ENCODE measurements around the gene AMBRA1.

The AMBRA1 gene

DNA sequence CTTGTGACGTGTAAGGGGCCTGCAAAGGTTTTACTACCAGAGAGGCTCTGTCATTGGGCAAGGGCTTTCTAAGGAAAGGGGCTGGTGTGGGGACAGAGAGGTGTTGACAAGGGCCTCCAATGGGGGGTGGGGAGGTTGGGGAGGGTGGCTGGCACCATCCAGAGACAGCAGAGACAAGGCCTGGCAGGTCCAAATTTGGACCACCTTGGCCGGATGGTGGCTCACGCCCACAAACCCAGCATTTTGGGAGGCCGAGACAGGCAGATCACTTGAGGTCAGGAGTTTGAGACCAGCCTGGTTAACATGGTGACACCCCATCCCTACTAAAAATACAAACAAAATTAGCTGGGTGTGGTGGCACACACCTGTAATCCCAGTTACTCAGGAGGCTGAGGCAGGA is 200.1 kb downstream of the AMBRA1 start:
- H3K4me1 ChIP-seq (ENCODE audit: control insufficient read depth in 5 of 5, insufficient read depth in 5 of 5, low read length in 5 of 5): peaks cover 0 to 42% (median 35%) of the 10 kb centered on the region in 5 donors
- peaks cover 0 to 26% (median 23%) of the 10 kb centered on the region in 5 donors for H3K36me3 ChIP-seq (ENCODE audit: control insufficient read depth in 5 of 5, insufficient read depth in 5 of 5, low read length in 5 of 5)
- no peak overlapping the region for H3K9ac ChIP-seq (ENCODE audit: low read length in 5 of 5)
- no peak overlapping the region for H3K4me3 ChIP-seq (ENCODE audit: low read depth in 1 of 5, low read length in 5 of 5)
- no peaks in the 10 kb centered on the region for H3K9me3 ChIP-seq (ENCODE audit: control insufficient read depth in 5 of 5, low read length in 5 of 5)
- H3K27me3 ChIP-seq (ENCODE audit: control insufficient read depth in 5 of 5, insufficient read depth in 4 of 5, low read length in 5 of 5): peaks cover 16 to 22% (median 18%) of the 10 kb centered on the region in 5 donors
- H3K27ac ChIP-seq (ENCODE audit: low read depth, low read length): no peak overlapping the region

DNA sequence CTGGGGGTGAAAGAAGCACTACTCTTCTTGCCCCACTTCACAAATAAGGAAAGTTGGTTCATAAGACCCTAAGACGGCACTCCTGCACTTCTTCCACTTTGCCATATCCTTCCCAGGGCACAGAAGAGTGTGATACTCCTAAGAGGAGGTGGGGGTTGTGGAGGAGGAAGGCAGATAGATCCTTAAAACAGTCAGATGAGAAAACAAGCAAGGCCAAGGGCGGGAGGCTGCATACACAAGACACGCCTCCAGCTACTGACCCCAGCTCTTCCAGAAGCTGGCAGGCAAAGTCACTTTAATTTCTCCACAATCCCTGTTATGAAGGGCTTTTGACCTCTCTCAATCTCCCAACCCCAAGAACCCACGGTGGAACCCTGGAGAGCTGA is 200.6 kb downstream of the AMBRA1 start:
- Histone ChIP-seq H3K27ac (ENCODE audit: low read depth, low read length) (no peak overlapping the region), H3K4me3 (ENCODE audit: low read depth in 1 of 5, low read length in 5 of 5) (peak overlapping the region in 1 of 5 donors; percentile 64), H3K36me3 (ENCODE audit: control insufficient read depth in 5 of 5, insufficient read depth in 5 of 5, low read length in 5 of 5) (peaks cover 0 to 24% (median 23%) of the 10 kb centered on the region in 5 donors), H3K27me3 (ENCODE audit: control insufficient read depth in 5 of 5, insufficient read depth in 4 of 5, low read length in 5 of 5) (peaks cover 16 to 28% (median 23%) of the 10 kb centered on the region in 5 donors), H3K4me1 (ENCODE audit: control insufficient read depth in 5 of 5, insufficient read depth in 5 of 5, low read length in 5 of 5) (peaks cover 0 to 42% (median 35%) of the 10 kb centered on the region in 5 donors), H3K9me3 (ENCODE audit: control insufficient read depth in 5 of 5, low read length in 5 of 5) (no peaks in the 10 kb centered on the region), H3K9ac (ENCODE audit: low read length in 5 of 5) (no peak overlapping the region)

- H3K9ac ChIP-seq (ENCODE audit: low read length in 5 of 5): no peak overlapping the region
- peaks cover 0 to 42% (median 35%) of the 10 kb centered on the region in 5 donors for H3K4me1 ChIP-seq (ENCODE audit: control insufficient read depth in 5 of 5, insufficient read depth in 5 of 5, low read length in 5 of 5)
- H3K36me3 ChIP-seq (ENCODE audit: control insufficient read depth in 5 of 5, insufficient read depth in 5 of 5, low read length in 5 of 5): peaks cover 0 to 18% (median 18%) of the 10 kb centered on the region in 5 donors
- H3K27me3 ChIP-seq (ENCODE audit: control insufficient read depth in 5 of 5, insufficient read depth in 4 of 5, low read length in 5 of 5): peaks cover 22 to 34% (median 29%) of the 10 kb centered on the region in 5 donors
- H3K27ac ChIP-seq (ENCODE audit: low read depth, low read length): no peak overlapping the region
- H3K4me3 ChIP-seq (ENCODE audit: low read depth in 1 of 5, low read length in 5 of 5): peak overlapping the region in 4 of 5 donors; percentile 36 to 64 (median 42)
- no peaks in the 10 kb centered on the region for H3K9me3 ChIP-seq (ENCODE audit: control insufficient read depth in 5 of 5, low read length in 5 of 5)
Measured at GRCh38 chr11:46392421-46393230, 201.2 kb downstream of the AMBRA1 start.

- Histone ChIP-seq H3K4me1 (ENCODE audit: control insufficient read depth in 5 of 5, insufficient read depth in 5 of 5, low read length in 5 of 5) (peaks cover 0 to 42% (median 35%) of the 10 kb centered on the region in 5 donors), H3K27me3 (ENCODE audit: control insufficient read depth in 5 of 5, insufficient read depth in 4 of 5, low read length in 5 of 5) (peaks cover 28 to 37% (median 35%) of the 10 kb centered on the region in 5 donors), H3K9ac (ENCODE audit: low read length in 5 of 5) (no peak within 1 kb of the TSS), H3K36me3 (ENCODE audit: control insufficient read depth in 5 of 5, insufficient read depth in 5 of 5, low read length in 5 of 5) (peaks cover 0 to 10% (median 9%) of the 10 kb centered on the region in 5 donors), H3K9me3 (ENCODE audit: control insufficient read depth in 5 of 5, low read length in 5 of 5) (no peaks in the 10 kb centered on the region), H3K27ac (ENCODE audit: low read depth, low read length) (no peak within 1 kb of the TSS), H3K4me3 (ENCODE audit: low read depth in 1 of 5, low read length in 5 of 5) (peak within 1 kb of the TSS in 4 of 5 donors; percentile 36 to 64 (median 42))
Measured at GRCh38 chr11:46391578-46392420, 202.0 kb downstream of the AMBRA1 start, which contains the start of gene CHRM4. Gene CHRM4 (minus strand): TSS chr11:46391776. CDS start chr11:46386557, 5,219 bp downstream.

- Histone ChIP-seq H3K27me3 (ENCODE audit: control insufficient read depth in 5 of 5, insufficient read depth in 4 of 5, low read length in 5 of 5) (peaks cover 28 to 43% (median 40%) of the 10 kb centered on the region in 5 donors), H3K27ac (ENCODE audit: low read depth, low read length) (no peak overlapping the region)
Measured at GRCh38 chr11:46391186-46391577, 202.6 kb downstream of the AMBRA1 start.

GRCh38 chr11:46390331-46391171 is 203.3 kb downstream of the AMBRA1 start:
- Histone ChIP-seq H3K4me3 (ENCODE audit: low read depth in 1 of 5, low read length in 5 of 5) (peak overlapping the region in 2 of 5 donors; percentile 12 to 72), H3K27me3 (ENCODE audit: control insufficient read depth in 5 of 5, insufficient read depth in 4 of 5, low read length in 5 of 5) (peaks cover 28 to 46% (median 43%) of the 10 kb centered on the region in 5 donors)

More at GRCh38 chr11:46391186-46391577, 202.6 kb downstream of the AMBRA1 start:
- peaks cover 0 to 42% (median 35%) of the 10 kb centered on the region in 5 donors for H3K4me1 ChIP-seq (ENCODE audit: control insufficient read depth in 5 of 5, insufficient read depth in 5 of 5, low read length in 5 of 5)
- peak overlapping the region in 1 of 5 donors; percentile 46 for H3K4me3 ChIP-seq (ENCODE audit: low read depth in 1 of 5, low read length in 5 of 5)
- peaks cover 0 to 6% (median 5%) of the 10 kb centered on the region in 5 donors for H3K36me3 ChIP-seq (ENCODE audit: control insufficient read depth in 5 of 5, insufficient read depth in 5 of 5, low read length in 5 of 5)
- H3K9me3 ChIP-seq (ENCODE audit: control insufficient read depth in 5 of 5, low read length in 5 of 5): no peaks in the 10 kb centered on the region
- H3K9ac ChIP-seq (ENCODE audit: low read length in 5 of 5): no peak overlapping the region

GRCh38 chr11:46389450-46390330 is 204.1 kb downstream of the AMBRA1 start:
- Histone ChIP-seq H3K4me1 (ENCODE audit: control insufficient read depth in 5 of 5, insufficient read depth in 5 of 5, low read length in 5 of 5) (peaks cover 0 to 42% (median 35%) of the 10 kb centered on the region in 5 donors), H3K9ac (ENCODE audit: low read length in 5 of 5) (no peak overlapping the region), H3K36me3 (ENCODE audit: control insufficient read depth in 5 of 5, insufficient read depth in 5 of 5, low read length in 5 of 5) (no peaks in the 10 kb centered on the region), H3K4me3 (ENCODE audit: low read depth in 1 of 5, low read length in 5 of 5) (peak overlapping the region in 4 of 5 donors; percentile 51 to 72 (median 63)), H3K27me3 (ENCODE audit: control insufficient read depth in 5 of 5, insufficient read depth in 4 of 5, low read length in 5 of 5) (peaks cover 28 to 53% (median 43%) of the 10 kb centered on the region in 5 donors), H3K27ac (ENCODE audit: low read depth, low read length) (no peak overlapping the region), H3K9me3 (ENCODE audit: control insufficient read depth in 5 of 5, low read length in 5 of 5) (no peaks in the 10 kb centered on the region)

More at GRCh38 chr11:46390331-46391171, 203.3 kb downstream of the AMBRA1 start:
- Histone ChIP-seq H3K9ac (ENCODE audit: low read length in 5 of 5) (no peak overlapping the region), H3K27ac (ENCODE audit: low read depth, low read length) (no peak overlapping the region), H3K9me3 (ENCODE audit: control insufficient read depth in 5 of 5, low read length in 5 of 5) (no peaks in the 10 kb centered on the region), H3K4me1 (ENCODE audit: control insufficient read depth in 5 of 5, insufficient read depth in 5 of 5, low read length in 5 of 5) (peaks cover 0 to 42% (median 35%) of the 10 kb centered on the region in 5 donors), H3K36me3 (ENCODE audit: control insufficient read depth in 5 of 5, insufficient read depth in 5 of 5, low read length in 5 of 5) (no peaks in the 10 kb centered on the region)

DNA sequence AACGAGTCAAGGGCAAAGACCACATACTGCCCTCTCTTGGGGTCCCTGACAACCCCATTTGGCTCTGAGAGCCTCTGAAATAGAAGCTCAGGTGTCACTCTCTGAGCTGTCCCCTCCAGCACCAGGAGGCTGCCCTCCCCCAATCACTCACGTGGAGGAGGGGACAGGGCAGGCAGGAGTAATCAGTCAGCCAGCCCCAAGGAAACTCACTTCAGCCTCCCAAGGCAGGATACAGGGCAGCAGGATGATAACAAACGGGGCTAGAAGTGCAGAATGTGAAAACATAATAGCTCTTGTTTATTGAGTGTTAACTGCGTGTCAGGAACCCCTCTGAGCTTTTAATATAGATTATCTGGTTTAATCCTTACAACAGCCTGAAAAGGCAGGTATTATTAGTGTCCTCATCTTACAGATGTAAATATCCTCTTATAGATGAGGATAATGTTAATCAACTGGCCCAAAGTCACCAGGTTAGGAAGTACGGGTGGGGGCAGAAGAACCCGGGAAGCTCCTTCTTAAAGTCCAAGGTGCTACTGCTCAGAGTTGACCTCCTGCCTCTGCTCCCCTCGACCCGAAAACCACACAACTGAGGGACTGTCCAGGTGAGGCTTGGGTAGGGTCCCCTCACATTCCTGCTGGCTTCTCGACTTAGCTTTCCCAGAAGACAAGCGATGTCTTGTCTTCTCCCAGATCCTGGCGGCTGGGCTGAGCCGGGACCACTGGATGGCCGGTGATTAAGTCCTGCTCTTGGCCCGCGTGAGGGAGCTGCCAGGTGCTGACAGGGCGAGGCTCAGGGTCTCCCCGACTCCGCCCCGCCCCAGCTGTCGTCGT is 205.0 kb downstream of the AMBRA1 start:
- Histone ChIP-seq H3K9ac (ENCODE audit: low read length in 5 of 5) (no peak overlapping the region), H3K27me3 (ENCODE audit: control insufficient read depth in 5 of 5, insufficient read depth in 4 of 5, low read length in 5 of 5) (peaks cover 28 to 56% (median 43%) of the 10 kb centered on the region in 5 donors), H3K4me3 (ENCODE audit: low read depth in 1 of 5, low read length in 5 of 5) (peak overlapping the region in 1 of 5 donors; percentile 72), H3K27ac (ENCODE audit: low read depth, low read length) (no peak overlapping the region), H3K4me1 (ENCODE audit: control insufficient read depth in 5 of 5, insufficient read depth in 5 of 5, low read length in 5 of 5) (peaks cover 0 to 42% (median 35%) of the 10 kb centered on the region in 5 donors), H3K9me3 (ENCODE audit: control insufficient read depth in 5 of 5, low read length in 5 of 5) (no peaks in the 10 kb centered on the region), H3K36me3 (ENCODE audit: control insufficient read depth in 5 of 5, insufficient read depth in 5 of 5, low read length in 5 of 5) (no peaks in the 10 kb centered on the region)

Data from subcutaneous abdominal adipose tissue (tissue), 5 donors.